ENCODE results near the gene ZNF555.
"Not testable (repeated sequence)": the region's sequence is repeated elsewhere in the genome, so short reads cannot be mapped to it uniquely, and the experiment has no call there.

ZNF555 gene

DNA sequence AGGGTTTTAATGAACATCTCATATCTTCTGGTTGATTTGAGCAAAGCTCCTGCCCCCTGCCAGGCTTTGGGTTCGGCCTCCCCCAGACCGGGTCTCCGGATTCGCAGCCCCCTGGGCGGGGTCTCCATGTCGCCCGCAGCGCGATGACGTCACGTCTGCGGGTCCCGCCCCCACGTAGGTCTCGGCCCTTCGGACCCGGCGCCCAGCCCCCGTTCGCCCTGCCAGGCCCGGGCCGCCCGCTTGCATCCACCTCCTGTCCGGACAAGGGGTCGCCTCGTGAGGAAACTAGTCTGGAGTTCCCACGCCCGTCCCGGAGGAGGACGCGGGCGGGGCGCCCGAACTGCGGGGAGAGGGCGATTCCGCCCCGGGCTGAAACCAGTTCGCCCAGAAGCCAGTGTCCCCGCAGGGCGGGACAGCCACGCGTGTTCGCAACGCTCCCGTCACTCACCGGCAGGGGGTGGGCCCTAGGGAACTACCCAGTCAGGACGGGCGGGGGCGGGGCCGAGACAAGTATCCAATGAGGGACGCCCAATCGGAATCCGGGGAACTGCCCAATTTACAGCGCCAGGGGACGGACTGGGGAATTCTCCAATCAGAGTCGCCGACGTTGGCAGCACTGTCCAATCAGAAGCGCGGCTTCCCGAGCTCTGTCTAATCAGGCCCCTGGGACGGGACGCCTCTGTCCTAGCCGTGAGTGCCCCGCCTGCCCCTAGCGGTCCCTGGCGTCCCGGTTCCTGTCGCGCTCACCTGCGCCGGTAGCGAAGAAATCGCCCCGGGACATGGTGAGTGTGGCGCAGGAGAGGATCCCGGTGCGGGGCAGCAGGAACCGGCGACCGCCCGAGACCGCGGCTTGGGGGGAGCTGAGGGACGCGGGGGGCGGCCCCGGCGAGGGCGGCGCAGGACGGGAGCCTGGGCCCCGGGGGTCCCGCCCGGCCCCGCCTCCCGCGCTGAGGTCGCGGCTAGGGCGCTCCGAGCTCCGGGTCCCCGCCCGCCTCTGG, at the start of gene ZNF555:
Gene ZNF555, plus strand, starts transcription at position 682 of the 998 bp plus-strand sequence. Its CDS starts 98 bp downstream, at position 780.
- peak; percentile 99 for DNase-seq

DNA sequence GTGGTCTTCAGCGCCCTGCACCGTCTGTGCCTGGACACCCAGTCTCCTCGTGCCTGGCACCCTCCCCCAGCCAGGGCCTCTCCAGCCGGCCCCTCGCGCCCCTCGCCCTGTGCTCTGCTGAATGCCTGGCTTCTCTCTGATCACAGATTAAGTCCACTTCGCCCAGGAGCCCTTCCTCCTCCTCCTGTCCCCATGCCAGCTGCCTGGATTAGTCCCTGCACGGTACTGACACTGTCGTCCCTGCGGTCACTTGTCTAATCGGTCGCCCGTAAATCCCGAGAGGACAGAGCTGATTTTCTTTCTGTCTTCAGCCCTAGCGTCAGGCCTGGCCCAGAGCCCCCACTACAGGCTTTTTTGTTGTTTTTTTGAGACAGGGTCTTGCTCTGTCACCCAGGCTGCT, 49.4 kb upstream of the ZNF555 start:
- DNase-seq, result no peak

DNA sequence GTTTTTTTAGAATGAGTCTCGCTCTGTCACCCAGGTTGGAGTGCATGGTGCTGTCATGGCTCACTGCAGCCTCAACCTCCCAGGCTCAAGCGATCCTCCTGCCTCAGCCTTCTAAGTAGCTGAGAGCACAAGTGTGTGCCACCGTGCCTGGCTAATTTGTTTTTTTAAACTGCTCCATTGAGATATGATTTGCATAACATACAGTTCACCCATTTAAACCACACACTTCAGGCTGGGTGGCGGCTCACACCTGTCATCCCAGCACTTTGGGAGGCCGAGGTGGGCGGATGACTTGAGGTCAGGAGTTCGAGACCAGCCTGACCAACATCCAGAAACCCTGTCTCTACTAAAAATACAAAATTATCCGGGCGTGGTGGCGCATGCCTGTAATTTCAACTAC, 48.6 kb upstream of the ZNF555 start:
- not testable (repeated sequence) for DNase-seq

DNA sequence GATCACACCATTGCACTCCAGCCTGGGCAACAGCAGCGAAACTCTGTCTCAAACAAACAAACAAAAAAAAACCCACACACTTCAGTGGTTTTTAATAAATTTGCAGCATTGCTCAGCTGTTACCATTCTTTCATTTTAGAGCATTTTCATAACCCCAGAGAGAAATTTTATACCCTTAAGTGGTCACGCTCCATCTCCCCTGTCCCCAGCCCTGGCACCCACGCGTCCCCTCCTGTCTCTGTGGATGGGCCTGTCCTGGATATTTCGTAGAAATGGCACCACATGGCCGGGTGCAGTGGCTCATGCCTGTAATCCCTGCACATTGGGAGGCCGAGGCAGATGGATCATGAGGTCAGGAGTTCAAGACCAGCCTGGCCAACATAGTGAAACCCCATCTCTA, 48.1 kb upstream of the ZNF555 start:
- no peak for DNase-seq

DNA sequence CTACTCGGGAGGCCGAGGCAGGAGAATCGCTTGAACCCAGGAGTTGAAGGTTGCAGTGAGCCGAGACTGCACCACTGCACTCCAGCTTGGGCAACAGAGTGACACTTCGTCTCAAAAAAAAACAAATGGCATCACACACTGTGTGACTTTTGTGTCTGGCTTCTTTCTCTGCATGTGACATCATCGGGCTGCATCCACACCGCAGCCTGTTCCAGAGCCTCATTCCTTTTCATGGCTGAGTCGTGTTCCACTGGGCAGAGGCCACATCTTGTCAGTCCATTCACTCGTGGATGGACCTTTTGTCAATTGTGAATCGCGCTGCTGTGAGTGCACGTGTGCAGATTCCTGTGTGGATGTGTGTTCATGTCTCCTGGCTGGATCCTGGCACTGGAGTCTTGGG, 47.7 kb upstream of the ZNF555 start:
- no peak for DNase-seq

DNA sequence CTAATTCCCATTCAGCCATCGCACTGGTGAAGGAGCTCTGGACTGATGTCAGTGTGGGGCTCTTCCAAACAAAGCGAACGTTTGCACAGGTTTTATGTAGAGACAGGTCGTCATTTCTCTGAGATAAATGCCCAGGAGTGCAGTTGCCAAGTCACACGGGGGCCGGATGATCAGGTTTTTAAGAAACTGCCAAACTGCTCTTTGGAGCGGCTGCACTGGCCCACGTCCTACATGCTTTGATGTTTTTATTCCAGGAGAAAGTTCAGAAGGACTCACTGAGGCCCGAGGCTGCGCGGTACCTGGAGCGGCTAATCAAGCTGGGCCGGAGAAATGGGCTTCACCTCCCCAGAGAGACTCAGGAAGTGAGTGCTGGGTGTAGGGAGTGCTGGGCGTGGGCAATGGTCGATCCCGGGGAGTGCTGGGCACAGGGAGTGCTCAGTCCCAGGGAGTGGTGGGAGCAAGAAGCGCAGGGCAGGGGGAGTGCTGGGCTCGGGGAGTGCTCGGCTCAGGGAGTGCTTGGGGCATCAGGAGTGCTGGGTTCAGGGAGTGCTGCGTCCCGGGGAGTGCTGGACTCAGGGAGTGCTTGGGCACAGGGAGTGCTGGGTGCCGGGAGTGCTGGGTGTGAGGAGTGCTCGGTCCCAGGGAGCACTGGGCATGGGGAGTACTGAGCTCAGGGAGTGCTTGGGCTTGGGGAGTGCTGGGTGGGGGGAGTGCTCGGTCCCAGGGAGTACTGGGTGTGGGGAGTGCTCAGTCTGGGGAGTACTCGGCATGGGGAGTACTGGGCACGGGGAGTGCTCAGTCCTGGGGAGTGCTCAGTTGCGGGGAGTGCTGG, 45.2 kb upstream of the ZNF555 start:
- no peak for DNase-seq

DNA sequence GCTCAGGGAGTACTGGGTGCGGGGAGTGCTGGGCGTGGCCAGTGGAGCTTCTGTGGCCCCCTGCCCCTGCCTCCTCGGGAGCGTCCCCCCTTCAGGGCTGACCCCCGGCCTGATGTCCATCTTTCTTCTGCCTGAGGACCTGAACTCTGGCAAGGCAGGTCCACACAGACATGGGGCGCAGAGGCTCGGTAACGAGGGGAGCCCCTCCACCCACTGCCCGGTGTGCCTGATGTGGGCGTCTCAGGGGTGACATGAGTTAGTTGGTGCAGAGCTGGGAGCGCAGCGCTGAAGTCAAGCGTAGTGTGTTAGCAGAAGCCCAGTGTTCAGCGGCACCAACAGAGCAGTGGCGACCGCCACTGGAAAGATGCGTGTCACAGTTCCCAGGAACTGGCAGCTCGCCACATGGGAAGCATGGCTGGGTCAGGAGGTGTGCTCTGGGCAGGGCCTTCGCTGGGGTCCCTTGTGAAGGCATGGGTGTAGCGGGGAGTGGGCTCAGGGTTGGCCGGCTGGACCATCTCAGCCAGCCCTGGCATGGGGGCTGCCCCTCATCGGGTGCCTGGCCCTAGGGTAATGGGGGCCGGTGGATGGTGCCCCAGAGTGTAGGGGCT, 44.5 kb upstream of the ZNF555 start:
- DNase-seq, result no peak

DNA sequence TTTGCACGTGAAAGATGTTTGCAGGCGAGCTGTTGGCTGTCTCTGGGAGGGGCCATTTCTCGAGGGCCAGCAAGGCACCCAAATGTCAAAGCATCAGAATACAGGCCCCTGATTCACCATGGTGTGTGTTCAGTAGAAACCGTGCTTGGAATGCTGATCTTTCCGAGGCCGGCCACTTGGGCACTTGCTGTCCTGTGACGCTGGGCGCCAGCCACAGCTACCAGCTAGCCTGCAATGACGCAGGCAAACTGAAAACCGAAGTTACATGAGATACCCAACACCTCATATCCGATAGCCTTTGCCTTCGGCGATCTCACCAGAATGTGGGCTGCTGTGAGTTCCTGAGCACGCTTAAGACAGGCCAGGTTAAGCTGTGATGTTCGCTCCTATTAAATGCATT, 44.0 kb upstream of the ZNF555 start:
- DNase-seq, result no peak

DNA sequence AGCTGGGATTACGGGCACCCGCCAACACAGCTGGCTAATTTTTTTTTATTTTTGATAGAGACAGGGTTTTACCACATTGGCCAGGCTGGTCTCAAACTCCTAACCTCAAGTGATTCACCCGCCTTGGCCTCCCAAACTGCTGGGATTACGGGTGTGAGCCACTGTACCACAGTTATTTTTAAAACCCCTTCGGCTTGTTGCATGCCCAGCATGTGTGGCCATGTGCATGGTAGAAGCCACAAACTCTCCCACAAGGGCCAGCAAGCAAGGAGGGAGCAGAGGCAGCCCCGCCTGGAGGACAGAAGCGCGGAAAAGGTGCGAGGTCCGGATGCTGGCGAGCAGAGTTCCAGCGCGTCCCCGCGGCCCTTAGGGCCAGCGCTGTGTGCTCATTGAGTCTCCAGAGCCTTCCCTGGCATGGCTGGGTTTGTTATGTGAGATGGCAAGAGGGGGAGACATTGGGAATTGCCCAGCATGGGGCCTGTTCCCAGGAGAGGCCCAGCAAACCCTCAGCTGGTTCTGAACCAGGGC, 43.1 kb upstream of the ZNF555 start:
- DNase-seq, result no peak

DNA sequence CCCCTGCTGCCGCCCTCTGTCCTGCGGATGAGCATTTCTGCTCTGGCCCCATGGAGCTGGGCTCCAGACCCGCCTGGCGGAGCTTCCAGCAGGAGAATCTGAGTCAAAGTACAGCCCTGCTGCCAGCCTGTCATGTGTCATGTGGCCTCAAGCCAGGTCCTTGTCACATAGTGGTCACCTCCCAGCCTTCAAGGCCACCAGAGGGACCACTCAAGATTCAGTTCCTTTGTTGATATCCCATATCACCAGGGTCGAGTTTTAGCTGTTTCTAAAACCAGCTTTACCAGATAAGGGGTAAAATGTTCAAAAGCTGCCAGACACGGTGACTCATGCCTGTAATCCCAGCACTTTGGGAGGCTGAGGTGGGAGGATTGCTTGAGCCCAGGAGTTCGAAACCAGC, 42.5 kb upstream of the ZNF555 start:
- DNase-seq, result no peak

DNA sequence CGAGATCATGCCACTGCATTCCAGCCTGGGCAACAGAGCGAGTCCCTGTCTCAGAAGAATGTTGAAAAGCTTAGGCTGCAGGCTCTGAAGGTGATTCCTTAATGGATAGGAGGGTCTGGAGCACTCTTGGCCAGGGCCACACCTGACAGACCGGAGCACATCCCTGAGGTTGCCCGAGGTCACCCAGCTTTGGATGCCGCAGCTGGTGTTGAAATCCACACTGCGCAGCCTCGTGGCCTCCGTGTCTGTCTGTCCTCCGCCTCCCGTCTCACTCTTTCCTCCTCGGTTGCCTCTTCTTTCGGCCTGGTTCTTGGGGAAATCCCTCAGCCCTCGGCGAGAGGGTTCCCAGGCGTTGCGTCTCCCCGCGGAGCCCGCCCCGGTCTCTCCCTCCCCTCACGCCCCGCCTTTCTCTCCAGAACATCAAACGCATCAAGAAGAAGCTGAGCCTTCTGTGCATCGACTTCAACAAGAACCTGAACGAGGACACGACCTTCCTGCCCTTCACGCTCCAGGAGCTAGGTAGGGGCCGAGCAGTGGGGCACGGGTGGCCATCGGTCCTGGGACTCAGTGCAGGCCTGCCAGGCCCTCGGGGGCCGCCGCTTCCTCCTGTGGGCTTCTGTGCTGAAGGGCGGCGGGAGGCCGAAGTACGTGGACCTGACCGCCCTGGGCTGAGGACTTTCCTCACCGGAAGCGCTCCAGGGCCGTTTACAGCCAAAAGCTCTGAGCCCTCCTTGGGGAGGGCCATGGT, 41.8 kb upstream of the ZNF555 start:
- DNase-seq, result no peak

DNA sequence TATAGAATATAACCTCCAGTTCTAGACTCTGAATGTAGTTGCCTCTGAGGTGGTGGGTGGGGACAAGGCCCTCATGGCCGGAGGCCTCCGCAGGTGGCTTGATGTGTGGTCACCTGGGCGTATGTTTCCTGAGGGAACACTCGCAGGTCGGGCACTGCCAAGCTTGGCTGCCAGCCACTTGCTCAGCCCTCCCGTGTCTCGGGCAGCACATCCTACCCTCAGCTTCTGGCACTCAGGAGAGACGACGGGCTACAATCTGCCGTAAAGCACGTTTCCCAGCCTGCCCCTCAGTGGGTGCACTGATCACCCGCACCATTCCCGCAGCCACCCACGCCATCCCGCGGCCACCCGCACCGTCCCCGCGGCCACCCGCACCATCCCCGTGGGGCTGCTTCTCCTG, 40.8 kb upstream of the ZNF555 start:
- no peak for DNase-seq

DNA sequence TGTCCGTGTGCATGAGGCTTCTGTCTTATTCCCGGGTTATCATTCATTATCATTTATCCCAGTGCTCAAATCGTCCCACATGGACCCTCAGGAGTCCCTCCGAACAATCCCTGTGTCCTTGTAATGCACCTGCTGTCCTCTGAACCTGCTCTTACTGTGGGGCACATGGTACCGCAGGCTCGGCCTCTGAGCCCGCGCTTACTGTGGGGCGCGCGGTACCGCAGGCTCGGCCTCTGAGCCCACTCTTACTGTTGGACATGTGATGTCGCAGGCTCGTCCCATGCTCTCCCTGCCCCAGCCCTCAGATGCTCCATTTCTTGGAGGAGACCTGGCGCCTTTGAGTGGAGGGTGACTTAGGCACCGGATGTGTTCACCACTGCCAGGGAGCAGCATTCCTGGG, 38.4 kb upstream of the ZNF555 start:
- no peak for DNase-seq

DNA sequence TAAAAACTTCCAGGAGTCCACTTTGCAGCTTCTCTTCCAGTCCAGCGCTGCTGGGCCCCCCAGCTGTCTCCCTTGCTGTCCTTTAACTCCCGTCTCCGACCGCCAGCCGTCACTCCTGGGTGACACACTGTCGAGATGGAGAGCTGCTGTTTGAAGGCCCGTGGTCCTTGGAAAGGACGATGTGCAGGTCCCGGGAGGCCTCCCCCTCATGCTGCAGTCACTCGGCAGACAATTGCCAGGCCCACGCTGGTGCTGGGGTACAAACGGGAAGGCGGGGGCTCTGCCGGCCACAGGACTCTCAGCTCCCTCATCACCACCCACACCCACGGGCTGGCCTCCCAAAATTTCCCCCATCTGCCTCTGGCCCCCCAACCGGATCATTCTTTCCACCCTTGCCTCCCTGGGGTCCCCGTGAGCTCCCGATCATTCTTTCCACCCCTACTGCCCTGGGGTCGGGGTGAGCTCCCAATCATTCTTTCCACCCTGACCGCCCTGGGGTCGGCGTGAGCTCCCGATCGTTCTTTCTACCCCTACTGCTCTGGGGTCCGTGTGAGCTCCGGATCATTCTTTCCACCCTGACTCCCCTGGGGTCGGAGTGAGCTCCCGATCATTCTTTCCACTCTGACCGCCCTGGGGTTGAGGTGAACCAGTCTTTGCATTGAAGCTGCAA, 37.7 kb upstream of the ZNF555 start:
- no peak for DNase-seq

DNA sequence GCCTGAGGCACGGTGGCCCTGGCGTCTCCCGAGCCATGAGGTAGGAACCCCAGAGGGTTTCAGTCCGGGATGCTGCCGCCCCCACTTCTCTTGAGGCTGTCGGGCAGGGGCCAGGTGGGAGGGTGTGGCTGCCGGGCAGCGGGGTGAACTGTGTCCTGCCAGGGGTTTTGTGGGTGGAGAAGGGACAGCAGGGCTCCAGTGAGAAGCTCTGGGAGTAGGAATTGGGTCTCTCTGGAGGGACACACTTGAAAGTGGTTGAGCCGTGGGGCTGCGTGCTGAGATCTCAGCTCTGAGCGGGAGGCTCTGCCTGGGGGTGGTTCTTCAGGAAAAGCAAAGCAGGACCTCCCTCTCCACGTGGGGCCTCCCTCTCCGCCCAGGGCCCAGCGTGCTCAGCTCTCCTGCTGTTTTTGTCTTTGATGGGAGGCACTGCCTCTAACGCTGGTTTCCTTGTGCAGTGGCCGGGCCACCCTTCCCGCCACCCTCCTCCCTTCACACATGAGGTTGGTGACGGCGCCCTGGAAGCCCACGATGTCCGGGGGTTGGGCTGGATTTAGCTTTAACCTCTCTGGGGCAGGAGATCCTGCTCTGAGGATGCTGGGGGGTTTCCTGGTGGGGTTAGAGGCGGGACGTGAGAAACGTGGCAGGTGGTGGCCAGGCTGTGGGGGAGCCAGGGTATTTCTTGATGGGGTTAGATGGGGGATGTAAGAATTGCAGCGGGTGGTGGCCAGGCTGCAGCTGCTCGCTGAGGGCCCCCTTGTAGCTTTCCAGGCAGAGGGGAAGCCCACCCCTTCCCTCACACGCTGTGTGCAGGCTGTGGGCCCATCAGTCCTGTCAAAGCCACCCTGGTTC, 36.9 kb upstream of the ZNF555 start:
- no peak for DNase-seq

DNA sequence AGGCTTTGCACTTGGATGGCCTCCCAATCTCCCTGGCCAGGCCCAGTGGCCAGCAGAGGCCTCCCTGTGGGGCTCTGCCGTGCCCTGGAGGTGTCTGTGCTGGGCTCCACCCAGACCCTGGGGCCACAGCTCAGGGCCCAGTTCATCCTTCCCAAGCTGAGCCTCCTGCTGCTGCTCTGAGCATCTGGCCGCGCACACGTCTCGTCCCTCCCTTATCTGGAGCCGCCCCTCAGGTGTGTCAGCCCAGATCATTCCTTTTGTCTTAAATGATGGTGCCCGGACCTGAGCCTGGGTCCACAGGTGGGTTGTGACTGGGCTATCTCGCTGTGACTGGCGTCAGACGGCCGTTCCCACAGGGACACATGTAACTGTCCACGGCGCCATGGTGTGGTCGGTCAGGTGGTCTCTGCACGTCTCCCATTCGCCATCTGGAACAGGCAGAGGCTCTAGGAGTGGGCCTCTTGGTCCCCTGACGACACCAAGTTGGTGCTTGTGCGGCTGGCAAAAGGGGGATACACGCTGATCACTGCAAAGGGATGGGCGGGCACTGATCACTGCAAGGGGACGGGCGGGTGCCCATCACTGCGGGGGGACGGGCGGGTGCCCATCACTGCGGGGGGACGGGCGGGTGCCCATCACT, 35.9 kb upstream of the ZNF555 start:
- no peak for DNase-seq

DNA sequence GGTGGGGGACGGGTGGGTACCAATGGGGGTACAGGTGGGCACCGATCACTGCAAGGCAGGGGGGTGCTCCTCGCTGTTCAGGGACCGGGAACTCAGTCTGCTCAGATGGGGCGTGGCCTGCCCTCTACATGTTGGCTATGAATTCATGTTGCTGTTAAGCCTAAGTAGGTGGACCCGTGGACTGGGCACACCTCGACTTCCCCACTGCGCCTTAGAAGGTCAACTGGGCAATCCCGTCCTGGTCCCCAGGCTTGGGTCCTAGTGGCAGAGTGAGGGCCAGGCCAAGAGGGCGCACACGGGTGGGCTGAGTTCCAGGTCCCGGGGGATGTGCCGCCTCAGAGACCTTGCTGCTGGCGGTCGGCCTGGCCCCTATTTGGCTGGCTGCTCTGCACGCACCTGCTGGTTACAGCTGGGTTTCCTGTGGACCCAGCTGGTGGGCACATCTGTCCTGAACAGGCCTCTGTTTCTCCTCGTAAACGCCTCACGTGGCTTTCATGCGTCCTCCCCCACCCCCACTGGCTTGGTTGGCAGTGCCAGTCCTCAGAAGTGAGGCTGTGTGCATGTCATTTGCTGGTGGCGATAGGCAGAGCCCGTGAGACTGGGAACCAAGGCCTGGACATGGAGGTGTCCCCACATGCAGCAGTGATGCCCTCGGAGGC, 35.2 kb upstream of the ZNF555 start:
- no peak for DNase-seq

DNA sequence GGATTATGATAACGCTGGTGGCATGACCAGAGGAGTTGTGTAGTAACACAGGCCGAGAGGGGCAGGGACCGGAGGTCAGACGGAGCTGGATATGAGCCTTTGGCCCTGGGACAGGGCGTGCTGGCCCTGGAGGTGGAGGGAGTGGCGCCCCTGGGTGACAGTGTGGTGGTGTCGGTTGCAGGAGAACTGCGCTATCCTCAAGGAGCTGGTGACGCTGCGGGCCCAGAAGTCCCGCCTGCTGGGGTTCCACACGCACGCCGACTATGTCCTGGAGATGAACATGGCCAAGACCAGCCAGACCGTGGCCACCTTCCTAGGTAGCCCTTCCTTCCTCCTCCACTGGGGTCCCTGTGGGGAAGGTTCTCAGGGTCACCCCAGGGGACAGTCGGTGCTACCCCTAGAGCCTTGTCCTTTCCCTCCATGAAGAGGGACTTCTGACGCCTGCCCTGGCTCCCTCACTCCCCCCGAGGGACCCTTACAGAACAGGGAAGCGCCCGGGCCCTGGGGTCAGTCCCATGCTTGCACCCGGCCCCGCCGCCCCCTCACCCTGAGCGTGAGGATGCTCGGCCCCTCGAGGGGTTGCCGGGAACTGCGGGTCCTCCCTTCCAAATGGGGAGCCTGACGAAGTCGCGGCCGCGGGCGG, 34.4 kb upstream of the ZNF555 start:
- no peak for DNase-seq
